NAMALWA (cell line): ENCODE data around the gene CTSZ.
"Not testable (repeated sequence)": the region's sequence is repeated elsewhere in the genome, so short reads cannot be mapped to it uniquely, and the experiment has no call there.

ENCODE experiments used
- DNase-seq: peaks from one replicate; pipeline ENCODE4 v3.0.0-alpha.2; 2015; ENCODE audit warnings: low spot score

The CTSZ gene

DNA sequence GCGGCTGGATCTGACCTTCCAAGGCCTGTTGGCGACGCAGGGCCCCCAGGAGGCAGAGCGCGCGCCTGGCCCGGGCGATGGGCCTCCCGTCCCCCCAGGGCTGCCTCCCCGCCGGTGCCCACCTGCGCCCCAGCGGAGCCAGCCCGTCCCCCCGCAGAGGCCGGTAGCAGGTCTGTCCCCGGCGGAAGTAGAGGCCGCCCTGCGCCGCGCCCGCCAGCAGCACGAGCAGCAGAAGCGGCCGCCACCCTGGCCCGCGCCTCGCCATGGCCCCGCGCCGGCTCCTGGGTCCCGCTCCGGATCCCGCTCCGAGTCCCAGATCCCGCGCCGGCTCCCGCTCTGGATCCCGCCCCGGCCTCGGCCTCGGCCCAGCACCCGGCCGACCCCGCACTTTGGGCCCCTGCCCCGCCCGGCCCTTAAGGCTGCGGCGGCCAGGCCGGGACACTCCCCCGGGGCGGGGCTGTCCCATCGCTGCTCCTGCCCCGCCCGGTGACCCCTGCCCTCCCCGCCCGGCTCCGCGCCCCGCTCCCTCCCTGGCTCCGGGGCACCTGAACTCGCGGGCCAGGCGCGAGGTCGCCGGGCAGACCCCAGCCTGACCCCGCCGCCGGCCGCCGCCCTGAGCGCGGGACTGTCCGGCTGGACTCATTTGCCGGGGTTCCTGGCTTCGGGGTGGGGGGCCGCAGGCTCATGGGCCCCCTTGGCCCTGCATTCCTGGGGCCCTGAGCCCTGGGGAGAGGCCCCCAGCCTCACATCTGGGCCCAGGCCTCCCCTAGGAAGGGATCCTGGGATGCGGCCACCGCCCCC is at the start of gene CTSZ:
TSS of gene CTSZ (minus strand) at position 391 of the 801 bp plus-strand sequence. CDS start at position 265, 126 bp downstream.
- peak; percentile 47 for DNase-seq

- peak; percentile 64 for DNase-seq
Observed at GRCh38 chr20:59055302-59055701, 48.2 kb upstream of the CTSZ start.

DNA sequence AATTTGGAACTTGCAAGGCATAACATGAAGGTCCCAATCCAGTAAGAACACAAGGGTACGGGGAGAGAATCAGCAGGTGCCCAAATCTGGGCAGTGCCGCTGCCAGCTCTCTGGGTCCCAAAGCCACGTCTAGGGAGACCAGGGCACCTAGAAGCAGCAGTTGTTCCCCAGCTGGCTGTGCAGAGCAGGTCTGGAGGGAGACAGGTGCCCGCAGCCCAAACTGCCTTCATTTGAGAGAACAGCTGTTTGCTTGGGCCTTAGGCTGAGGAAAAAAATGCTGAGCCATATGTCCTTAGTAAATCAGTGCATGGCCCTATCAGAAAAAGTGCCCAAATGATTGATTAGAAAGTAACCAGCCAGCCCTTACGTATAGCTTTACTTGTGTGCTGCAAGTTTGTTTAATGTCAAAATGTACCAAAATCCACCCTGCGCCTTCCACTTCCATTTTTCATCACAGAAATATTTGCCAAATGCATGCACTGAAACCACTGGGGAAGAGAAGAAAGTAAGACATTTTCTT is 44.7 kb upstream of the CTSZ start:
- DNase-seq, result no peak

- no peak for DNase-seq
Observed at GRCh38 chr20:59050437-59050836, 43.4 kb upstream of the CTSZ start.

- no peak for DNase-seq
Observed at GRCh38 chr20:59048681-59049030, 41.6 kb upstream of the CTSZ start.

- DNase-seq, result no peak
Observed at GRCh38 chr20:59047938-59048680, 41.1 kb upstream of the CTSZ start.

DNA sequence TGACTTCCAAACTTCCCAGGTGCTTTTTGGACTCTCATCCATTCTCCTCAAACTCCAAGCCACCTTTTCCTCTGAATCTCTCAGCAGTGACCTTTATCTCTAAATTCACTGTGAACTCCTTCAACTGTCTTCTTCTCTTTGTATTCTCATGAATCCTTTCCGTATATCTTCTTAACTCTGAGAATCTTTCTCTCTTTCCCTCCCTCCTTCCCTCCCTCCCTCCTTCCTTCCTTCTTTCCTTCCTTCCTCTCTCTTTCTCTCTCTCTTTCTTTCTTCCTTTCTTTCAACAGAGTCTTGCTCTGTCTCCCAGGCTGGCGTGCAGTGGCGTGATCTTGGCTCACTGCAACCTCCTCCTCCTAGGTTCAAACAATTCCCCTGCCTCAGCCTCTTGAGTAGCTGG is 39.8 kb upstream of the CTSZ start:
- no peak for DNase-seq

GRCh38 chr20:59044796-59045195 is 37.7 kb upstream of the CTSZ start:
- no peak for DNase-seq

GRCh38 chr20:59044295-59044694 is 37.2 kb upstream of the CTSZ start:
- no peak for DNase-seq

DNA sequence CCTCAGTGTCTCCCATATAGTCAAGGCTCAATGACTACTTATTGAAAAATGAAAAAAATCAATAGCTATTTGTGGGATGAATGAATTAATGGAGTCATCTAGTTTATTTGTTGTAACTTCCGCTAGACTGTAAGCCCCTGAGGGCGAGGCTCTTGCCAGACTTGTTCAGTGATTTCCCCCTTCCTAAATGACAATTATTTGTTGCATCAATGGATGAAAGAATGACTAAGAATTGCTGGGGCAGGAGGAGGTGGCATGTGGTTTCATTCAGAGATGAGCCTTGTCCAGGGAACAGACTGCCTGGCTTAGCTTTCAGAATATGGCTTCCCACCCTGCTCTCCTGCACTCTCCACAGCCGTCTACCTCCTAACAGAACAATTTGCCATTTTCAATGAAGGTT is 36.6 kb upstream of the CTSZ start:
- no peak for DNase-seq

- peak; percentile 95 for DNase-seq
Observed at GRCh38 chr20:59042796-59043631, 36.0 kb upstream of the CTSZ start.

DNA sequence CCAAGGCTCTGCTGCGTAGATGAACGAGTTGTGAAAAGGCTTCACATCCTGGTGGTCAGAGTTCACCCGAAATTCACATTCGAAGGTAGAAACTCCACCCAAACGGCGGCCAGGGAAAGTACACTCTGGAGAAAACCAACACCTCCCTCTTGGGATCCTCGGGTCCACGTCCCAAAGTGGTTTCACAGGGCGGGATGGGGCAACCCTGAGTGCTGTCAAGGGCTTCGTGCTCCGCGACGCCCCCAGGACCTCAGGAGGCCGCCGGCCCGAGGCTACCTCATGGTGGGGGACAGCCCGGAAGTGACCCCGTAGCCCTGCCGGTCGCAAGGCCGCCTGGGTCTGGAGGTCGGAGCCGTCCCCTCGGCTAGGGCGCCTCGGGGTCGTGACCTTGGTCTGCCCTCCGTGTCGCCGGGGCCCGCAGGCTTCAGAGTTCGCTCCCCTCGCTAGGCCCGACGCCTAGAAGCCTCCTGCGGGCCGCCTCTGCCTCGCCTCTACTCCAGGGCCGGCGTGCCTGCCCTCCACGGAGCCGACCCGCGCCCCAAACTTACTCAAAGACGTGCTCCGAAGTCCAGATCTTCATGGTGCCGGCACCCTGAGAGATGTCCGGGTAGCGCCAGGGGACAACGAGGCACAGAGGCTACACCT is 35.2 kb upstream of the CTSZ start, which contains the start of gene PRELID3B:
TSS of gene PRELID3B (minus strand) at position 636 of the 645 bp plus-strand sequence. CDS start at position 580, 56 bp downstream.
- peak; percentile 37 for DNase-seq

DNA sequence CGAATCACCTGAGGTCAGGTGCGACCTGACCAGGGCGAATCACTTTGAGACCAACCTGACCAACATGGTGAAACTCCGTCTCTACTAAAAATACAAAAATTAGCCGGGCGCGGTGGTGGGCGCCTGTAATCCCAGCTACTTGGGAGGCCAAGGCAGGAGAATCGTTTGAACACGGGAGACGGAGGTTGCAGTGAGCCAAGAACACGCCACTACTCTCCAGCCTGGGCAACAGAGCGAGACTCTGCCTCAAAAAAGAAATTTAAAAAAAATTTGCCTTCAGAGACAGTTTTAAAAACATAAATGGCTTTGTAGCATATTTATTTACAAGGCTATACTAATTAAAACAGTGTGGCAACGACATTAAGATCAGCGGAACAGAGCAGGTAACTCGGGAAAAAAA is 34.4 kb upstream of the CTSZ start:
- DNase-seq, result not testable (repeated sequence)

- DNase-seq, result no peak
Observed at GRCh38 chr20:59040667-59041066, 33.6 kb upstream of the CTSZ start.

GRCh38 chr20:59039233-59039632 is 32.2 kb upstream of the CTSZ start:
- DNase-seq, result no peak

DNA sequence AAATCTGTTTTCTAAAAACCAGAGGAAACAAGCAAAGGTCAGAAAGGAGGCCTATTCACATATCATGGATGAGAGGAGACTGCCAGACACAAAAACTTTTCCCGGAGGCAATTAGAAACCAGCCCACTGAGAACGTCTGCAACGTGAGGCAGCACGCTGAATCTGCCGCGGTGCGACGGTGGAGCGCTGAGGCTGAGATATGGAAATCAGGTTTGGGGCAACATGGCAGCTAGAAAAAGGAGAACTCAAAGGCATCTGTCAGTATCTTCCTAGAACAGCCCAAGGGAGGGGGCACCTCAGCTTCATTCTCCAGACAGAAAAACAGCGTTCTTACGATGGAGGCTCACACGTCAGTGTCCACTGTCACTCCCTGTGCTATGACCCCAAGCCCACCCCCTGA is 30.3 kb upstream of the CTSZ start:
- no peak for DNase-seq

GRCh38 chr20:59035381-59035780 is 28.3 kb upstream of the CTSZ start:
- no peak for DNase-seq

DNA sequence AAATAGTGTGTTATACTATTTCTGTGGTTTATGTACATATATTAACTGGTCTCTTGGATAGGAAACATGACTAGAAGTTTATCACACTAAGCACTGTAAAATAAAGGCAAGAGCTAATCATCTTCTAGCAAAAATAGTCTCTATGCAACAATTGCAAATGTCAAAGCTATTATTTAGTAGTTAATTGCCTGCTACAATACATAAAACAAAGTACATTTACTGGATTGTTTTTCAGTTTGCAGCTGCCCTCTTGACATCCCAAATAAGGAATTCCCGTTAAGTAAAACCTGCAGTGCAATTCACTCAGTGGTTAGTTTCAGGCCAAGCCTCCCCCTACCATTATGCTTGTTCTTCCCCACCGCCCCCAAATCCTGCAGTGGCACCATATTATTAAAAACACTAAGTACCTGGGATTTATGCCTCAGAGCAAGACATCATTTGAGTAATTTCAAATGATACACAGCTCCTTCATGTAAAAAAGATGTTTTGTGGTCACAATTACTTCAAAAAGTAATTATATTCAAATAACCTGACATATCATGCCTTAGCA is 26.6 kb upstream of the CTSZ start:
- DNase-seq, result no peak

GRCh38 chr20:59033093-59033492 is 26.0 kb upstream of the CTSZ start:
- no peak for DNase-seq

- DNase-seq, result no peak
Observed at GRCh38 chr20:59032713-59033059, 25.6 kb upstream of the CTSZ start.

DNA sequence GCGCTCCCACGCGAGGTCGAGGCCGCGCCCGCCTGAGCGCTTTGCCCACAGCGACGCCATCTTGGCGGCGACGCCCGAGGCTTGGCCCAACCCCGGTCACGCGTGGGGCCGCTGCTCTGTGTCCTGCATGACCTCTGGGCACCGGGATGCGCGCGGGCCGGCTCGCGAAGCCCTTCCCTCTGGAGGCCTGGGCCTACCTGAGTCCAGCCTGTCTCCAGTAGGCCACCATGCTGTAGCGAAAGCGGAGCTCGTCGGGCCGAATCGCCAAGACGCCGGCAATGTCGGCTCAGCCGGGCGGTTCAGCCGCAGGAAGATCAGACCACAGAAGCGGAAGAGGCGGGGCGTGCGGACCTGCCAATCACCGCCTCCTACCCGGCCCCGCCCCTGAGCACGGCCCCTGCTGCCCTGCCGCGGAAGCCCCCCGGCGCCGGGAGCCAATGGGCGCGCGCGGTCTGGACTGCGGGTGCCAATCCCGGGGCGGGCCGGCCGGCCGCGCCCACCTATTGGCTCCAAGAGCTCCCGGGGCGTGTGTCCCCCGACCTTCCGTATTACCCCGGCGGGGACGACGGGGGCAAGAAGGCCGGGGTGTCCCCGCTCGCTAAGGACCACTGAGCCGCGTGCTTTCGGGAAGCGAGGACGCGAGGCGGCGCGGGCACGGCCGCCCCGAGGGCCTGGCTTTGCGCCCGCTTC is 25.1 kb upstream of the CTSZ start, which contains the start of gene ATP5F1E:
TSS of gene ATP5F1E (minus strand) at position 313 of the 690 bp plus-strand sequence. CDS start at position 229, 84 bp downstream.
- peak; percentile 97 for DNase-seq
